Measurements from ENCODE around the gene ORC5.
"Not testable (repeated sequence)": the region's sequence is repeated elsewhere in the genome, so short reads cannot be mapped to it uniquely, and the experiment has no call there.

ORC5 gene

GRCh38 chr7:104185346-104185745 lies 22.5 kb downstream of the ORC5 start:
- no peak for DNase-seq (ENCODE audit: low spot score)

- DNase-seq (ENCODE audit: low spot score), result no peak
Measured at GRCh38 chr7:104179178-104179577, 28.6 kb downstream of the ORC5 start.

GRCh38 chr7:104177565-104178083 lies 30.2 kb downstream of the ORC5 start:
- not testable (repeated sequence) for DNase-seq (ENCODE audit: low spot score)

GRCh38 chr7:104176332-104176731 lies 31.5 kb downstream of the ORC5 start:
- DNase-seq (ENCODE audit: low spot score), result no peak

- DNase-seq (ENCODE audit: low spot score), result no peak
Measured at GRCh38 chr7:104175361-104175984, 32.3 kb downstream of the ORC5 start.

GRCh38 chr7:104174798-104175197 lies 33.0 kb downstream of the ORC5 start:
- no peak for DNase-seq (ENCODE audit: low spot score)

- DNase-seq (ENCODE audit: low spot score), result no peak
Measured at GRCh38 chr7:104162081-104162480, 45.7 kb downstream of the ORC5 start.

GRCh38 chr7:104161244-104161643 lies 46.6 kb downstream of the ORC5 start:
- no peak for DNase-seq (ENCODE audit: low spot score)

- no peak for DNase-seq (ENCODE audit: low spot score)
Measured at GRCh38 chr7:104160375-104160774, 47.4 kb downstream of the ORC5 start.

- DNase-seq (ENCODE audit: low spot score), result no peak
Measured at GRCh38 chr7:104156842-104157277, 51.0 kb downstream of the ORC5 start.

GRCh38 chr7:104153287-104153686 lies 54.5 kb downstream of the ORC5 start:
- no peak for DNase-seq (ENCODE audit: low spot score)

GRCh38 chr7:104152468-104152867 lies 55.3 kb downstream of the ORC5 start:
- no peak for DNase-seq (ENCODE audit: low spot score)

- DNase-seq (ENCODE audit: low spot score), result no peak
Measured at GRCh38 chr7:104150470-104150869, 57.3 kb downstream of the ORC5 start.

- no peak for DNase-seq (ENCODE audit: low spot score)
Measured at GRCh38 chr7:104149822-104150221, 58.0 kb downstream of the ORC5 start.

- no peak for DNase-seq (ENCODE audit: low spot score)
Measured at GRCh38 chr7:104142147-104142546, 65.7 kb downstream of the ORC5 start.

- DNase-seq (ENCODE audit: low spot score), result no peak
Measured at GRCh38 chr7:104137971-104138370, 69.8 kb downstream of the ORC5 start.

- no peak for DNase-seq (ENCODE audit: low spot score)
Measured at GRCh38 chr7:104137511-104137910, 70.3 kb downstream of the ORC5 start.

- DNase-seq (ENCODE audit: low spot score), result no peak
Measured at GRCh38 chr7:104136981-104137380, 70.8 kb downstream of the ORC5 start.

GRCh38 chr7:104136561-104136960 lies 71.3 kb downstream of the ORC5 start:
- no peak for DNase-seq (ENCODE audit: low spot score)

GRCh38 chr7:104135760-104136558 lies 71.9 kb downstream of the ORC5 start:
- no peak for DNase-seq (ENCODE audit: low spot score)

GRCh38 chr7:104133238-104133637 lies 74.6 kb downstream of the ORC5 start:
- DNase-seq (ENCODE audit: low spot score), result no peak

- DNase-seq (ENCODE audit: low spot score), result no peak
Measured at GRCh38 chr7:104130726-104131125, 77.1 kb downstream of the ORC5 start.

GRCh38 chr7:104127204-104127603 lies 80.6 kb downstream of the ORC5 start:
- no peak for DNase-seq (ENCODE audit: low spot score)

All from left forelimb (tissue), 1 donor.